Breast epithelium (tissue), 4 donors: ENCODE measurements around the gene ZNF74. TPM values are rescaled to one million over a fixed set of nuclear protein-coding genes. Genes with fewer than 3 reads are reported as not detected.

Experiments
- DNase-seq, 2 donors: peaks; one replicate each; pipeline ENCODE4 v3.0.0-alpha.2; 2019; ENCODE audit warnings: low spot score in 2 of 2
- H3K27ac ChIP-seq, 2 donors: fragments of 200-600 bp; sonication (generic) in 1 of 2; one replicate each; pipeline ENCODE4 v1.5.1; 2016 to 2019; ENCODE audit warnings: mild to moderate bottlenecking in 1 of 2
- H3K27me3 ChIP-seq, 2 donors: fragments of 200-600 bp; sonication (generic) in 1 of 2; one replicate each; pipeline versions ENCODE4 v1.5.1 to v1.6.0; 2017 to 2019; ENCODE audit warnings: control low read depth in 1 of 2, mild to moderate bottlenecking in 1 of 2
- H3K36me3 ChIP-seq: fragments of 200-600 bp; one replicate; pipeline ENCODE4 v1.5.1; 2019
- H3K4me1 ChIP-seq, 2 donors: fragments of 200-600 bp; sonication (generic); one replicate each; pipeline ENCODE4 v1.5.1; 2016 to 2019; ENCODE audit warnings: control low read depth in 1 of 2
- H3K4me3 ChIP-seq, 3 donors: fragments of 200-600 bp; sonication (generic); 1 replicate in 2 of 3; 2 replicates in 1 of 3; pipeline ENCODE4 v1.5.1; 2016 to 2019; ENCODE audit warnings: mild to moderate bottlenecking in 3 of 3, moderate library complexity in 2 of 3
- H3K9me3 ChIP-seq, 2 donors: fragments of 200-600 bp; sonication (generic) in 1 of 2; one replicate each; pipeline ENCODE4 v1.5.1; 2016 to 2019; ENCODE audit warnings: control low read depth in 1 of 2
- POLR2A ChIP-seq: fragments of 450-650 bp; IDR thresholded peaks from one replicate; pipeline ENCODE4 v1.6.1; 2016; ENCODE audit warnings: antibody characterized with exemption, mild to moderate bottlenecking, moderate library complexity
- POLR2AphosphoS5 ChIP-seq, 3 donors: sonication (generic); formaldehyde crosslinking; IDR thresholded peaks; one replicate each; pipeline ENCODE4 v1.6.1; 2017; ENCODE audit warnings: antibody characterized with exemption in 3 of 3
- intact Hi-C: fragments of 100-400 bp; cut with DNase I; formaldehyde crosslinking; loops from one replicate; pipeline ENCODE4 v1.15.1; 2023; ENCODE audit warnings: low total_unique reads
- total RNA-seq, 3 donors: library from RNA; depleted of rRNA; stranded (reverse); fragments of >200 nt; gene quantifications; one replicate each; pipeline ENCODE4 v1.1.0, GENCODE V29; 2016
- TF ChIP-seq, protein P1 (sequence below), 3 donors: fragments of 450-650 bp; IDR thresholded peaks; one replicate each; pipeline ENCODE4 v1.5.1; 2016 to 2017; ENCODE audit warnings: antibody characterized with exemption in 3 of 3, mild to moderate bottlenecking in 3 of 3, moderate library complexity in 3 of 3

Gene ZNF74
- total RNA-seq, 3 donors from 2014 or later, result 4.8 to 11.5 (median 10.0) TPM

DNA sequence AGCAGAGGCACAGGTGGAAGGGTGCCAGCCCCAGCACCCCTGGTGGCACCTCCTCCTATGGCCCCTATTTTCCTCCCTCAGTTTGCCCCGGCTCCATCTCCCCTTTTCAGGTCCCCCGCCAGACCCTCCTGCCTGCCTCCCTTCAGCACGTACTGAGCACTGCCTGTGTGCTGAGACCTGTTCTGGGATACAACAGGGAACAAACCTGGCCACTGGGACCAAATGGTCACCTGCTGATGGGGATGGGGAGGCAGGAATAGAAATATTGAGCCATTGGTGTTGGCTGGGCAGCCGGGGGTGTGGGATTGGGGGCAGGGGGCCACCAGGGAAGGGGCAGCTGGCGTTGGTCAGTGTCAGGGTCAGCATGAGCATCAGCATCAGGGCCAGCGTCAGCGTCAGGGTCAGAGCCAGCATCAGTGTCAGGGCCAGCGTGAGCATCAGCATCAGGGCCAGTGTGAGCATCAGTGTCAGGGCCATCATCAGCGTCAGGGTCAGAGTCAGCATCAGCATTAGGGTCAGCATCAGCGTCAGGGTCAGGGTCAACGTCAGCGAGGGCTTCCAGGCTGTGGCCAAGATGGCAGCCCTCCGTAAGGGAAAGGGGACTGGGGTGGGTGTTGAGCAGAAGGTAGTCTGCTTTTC, 7.5 kb downstream of the ZNF74 start:
- Histone ChIP-seq H3K27me3 (no peaks in the 10 kb centered on the region), H3K4me1 (no peaks in the 10 kb centered on the region), H3K9me3 (no peaks in the 10 kb centered on the region), H3K27ac (no peak overlapping the region), H3K4me3 (no peak overlapping the region), H3K36me3 (peaks cover 5% of the 10 kb centered on the region)
- no peak for TF ChIP-seq POLR2A
- TF ChIP-seq, protein P1, sequence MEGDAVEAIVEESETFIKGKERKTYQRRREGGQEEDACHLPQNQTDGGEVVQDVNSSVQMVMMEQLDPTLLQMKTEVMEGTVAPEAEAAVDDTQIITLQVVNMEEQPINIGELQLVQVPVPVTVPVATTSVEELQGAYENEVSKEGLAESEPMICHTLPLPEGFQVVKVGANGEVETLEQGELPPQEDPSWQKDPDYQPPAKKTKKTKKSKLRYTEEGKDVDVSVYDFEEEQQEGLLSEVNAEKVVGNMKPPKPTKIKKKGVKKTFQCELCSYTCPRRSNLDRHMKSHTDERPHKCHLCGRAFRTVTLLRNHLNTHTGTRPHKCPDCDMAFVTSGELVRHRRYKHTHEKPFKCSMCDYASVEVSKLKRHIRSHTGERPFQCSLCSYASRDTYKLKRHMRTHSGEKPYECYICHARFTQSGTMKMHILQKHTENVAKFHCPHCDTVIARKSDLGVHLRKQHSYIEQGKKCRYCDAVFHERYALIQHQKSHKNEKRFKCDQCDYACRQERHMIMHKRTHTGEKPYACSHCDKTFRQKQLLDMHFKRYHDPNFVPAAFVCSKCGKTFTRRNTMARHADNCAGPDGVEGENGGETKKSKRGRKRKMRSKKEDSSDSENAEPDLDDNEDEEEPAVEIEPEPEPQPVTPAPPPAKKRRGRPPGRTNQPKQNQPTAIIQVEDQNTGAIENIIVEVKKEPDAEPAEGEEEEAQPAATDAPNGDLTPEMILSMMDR (IDR thresholded peaks at IDR 0.05), result no peak
- no peak for TF ChIP-seq POLR2AphosphoS5 (IDR thresholded peaks at IDR 0.05)
- intact Hi-C loops, result no loop called here
- DNase-seq, result no peak

DNA sequence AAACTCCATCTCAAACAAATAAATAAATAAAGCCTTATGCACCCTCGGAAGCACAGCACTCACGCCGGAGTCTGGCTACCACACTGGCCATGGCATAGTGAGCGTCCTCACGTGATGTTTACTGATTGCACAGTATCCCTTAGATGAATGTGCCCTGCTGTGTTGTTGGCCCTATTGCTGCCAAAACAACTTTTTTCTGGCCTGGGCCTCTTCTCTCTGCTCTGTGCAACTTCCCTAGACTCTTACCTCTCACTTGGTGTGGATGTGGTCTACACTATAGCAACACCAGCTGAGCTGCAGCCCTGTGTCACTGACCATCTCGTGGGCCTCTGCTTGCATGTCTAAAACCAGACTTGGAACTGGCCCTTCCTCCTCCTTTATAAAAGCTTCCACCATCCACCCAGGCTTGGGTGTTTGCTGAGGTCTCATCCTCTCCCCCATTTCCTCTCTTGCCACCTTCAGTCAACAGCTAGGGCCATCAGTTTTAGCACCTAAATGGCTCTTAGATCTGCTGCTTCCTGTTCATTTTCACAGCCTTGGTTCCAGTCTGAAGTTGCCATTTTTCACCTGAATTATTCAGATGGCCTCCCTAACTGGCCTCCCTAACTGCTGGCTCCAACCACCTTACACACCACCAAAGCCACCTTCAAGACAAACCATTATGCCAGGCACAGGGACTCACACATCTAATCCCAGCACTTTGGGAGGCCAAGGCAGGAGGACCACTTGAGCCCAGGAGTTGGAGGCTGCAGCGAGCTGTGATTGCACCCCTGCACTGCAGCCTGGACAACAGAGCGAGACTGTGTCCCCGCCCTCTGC, 9.2 kb downstream of the ZNF74 start:
- DNase-seq, result no peak
- Histone ChIP-seq H3K4me3 (no peak overlapping the region), H3K36me3 (peaks cover 5% of the 10 kb centered on the region), H3K4me1 (no peaks in the 10 kb centered on the region), H3K9me3 (no peaks in the 10 kb centered on the region), H3K27ac (no peak overlapping the region), H3K27me3 (no peaks in the 10 kb centered on the region)
- intact Hi-C loops, result no loop called here
- no peak for TF ChIP-seq POLR2A
- TF ChIP-seq, protein P1 (IDR thresholded peaks at IDR 0.05), result no peak

DNA sequence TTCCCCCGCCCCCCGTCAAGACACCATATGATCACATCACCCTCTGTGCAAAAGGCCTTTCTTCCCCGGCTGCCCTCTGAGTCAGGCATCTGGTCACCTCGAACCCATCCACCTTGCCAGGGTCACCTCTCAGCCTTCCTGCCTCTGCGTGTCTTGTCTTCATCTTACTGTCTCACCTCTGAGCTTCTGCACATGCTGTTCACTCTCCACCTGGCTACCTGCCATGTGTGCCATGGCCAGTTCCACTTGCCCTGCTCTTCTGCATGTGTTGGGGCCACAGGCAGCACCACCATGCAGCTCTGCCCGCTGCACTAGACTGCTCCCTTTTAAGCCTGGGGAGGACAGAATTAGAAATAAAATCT, 9.8 kb downstream of the ZNF74 start:
- no peaks in the 10 kb centered on the region for H3K4me1 ChIP-seq
- no peak overlapping the region for H3K27ac ChIP-seq
- H3K9me3 ChIP-seq, result no peaks in the 10 kb centered on the region
- peaks cover 5% of the 10 kb centered on the region for H3K36me3 ChIP-seq
- H3K4me3 ChIP-seq, result no peak overlapping the region
- no peaks in the 10 kb centered on the region for H3K27me3 ChIP-seq
- TF ChIP-seq, protein P1 (IDR thresholded peaks at IDR 0.05), result no peak
- no peak for TF ChIP-seq POLR2AphosphoS5 (IDR thresholded peaks at IDR 0.05)
- TF ChIP-seq POLR2A, result no peak
- DNase-seq, result no peak
- intact Hi-C loops, result no loop called here

DNA sequence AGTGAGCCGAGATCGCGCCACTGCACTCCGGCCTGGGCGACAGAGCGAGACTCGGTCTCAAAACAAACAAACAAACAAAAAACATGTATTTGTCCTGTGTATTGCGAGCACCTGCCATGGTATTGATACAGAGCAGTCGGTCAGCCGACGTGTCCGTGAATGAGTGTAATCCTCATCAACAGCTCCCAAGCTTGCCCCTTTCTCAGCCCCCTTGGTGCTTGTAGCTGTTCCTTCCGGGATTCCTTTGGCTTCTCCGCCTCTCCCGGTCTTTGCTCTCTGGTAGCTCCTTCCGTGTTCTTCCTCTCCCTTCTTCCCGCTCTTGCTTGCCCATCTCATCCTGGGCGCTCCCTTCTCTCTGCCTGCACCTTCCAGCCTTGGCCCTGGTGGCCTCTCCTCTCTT, 10.9 kb downstream of the ZNF74 start:
- DNase-seq, result no peak
- H3K4me3 ChIP-seq, result no peak overlapping the region
- no peaks in the 10 kb centered on the region for H3K4me1 ChIP-seq
- intact Hi-C loops, result no loop called here
- no peaks in the 10 kb centered on the region for H3K9me3 ChIP-seq
- no peak overlapping the region for H3K27ac ChIP-seq
- H3K27me3 ChIP-seq, result no peaks in the 10 kb centered on the region
- peaks cover 5% of the 10 kb centered on the region for H3K36me3 ChIP-seq
- TF ChIP-seq, protein P1 (IDR thresholded peaks at IDR 0.05), result no peak
- TF ChIP-seq POLR2AphosphoS5 (IDR thresholded peaks at IDR 0.05), result no peak
- no peak for TF ChIP-seq POLR2A

DNA sequence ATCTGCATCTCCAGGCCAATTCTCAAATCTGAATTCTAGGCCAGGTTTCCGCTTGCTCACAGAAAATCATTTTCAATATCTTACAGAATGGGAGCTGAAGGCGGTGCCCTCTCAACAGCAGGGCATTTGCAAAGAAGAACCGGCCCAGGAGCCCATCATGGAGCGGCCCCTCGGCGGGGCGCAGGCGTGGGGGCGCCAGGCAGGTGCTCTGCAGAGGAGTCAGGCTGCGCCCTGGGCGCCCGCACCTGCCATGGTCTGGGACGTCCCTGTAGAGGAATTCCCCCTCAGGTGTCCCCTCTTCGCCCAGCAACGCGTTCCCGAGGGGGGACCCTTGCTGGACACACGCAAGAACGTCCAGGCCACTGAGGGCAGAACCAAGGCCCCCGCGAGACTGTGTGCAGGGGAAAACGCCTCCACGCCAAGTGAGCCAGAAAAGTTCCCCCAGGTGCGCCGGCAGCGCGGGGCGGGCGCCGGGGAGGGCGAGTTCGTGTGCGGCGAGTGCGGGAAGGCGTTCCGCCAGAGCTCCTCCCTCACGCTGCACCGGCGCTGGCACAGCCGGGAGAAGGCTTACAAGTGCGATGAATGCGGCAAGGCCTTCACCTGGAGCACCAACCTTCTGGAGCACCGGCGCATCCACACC, 11.5 kb downstream of the ZNF74 start:
- Histone ChIP-seq H3K36me3 (peaks cover 5% of the 10 kb centered on the region), H3K27me3 (no peaks in the 10 kb centered on the region), H3K4me1 (no peaks in the 10 kb centered on the region), H3K9me3 (no peaks in the 10 kb centered on the region), H3K27ac (no peak overlapping the region), H3K4me3 (no peak overlapping the region)
- DNase-seq, result no peak
- no peak for TF ChIP-seq POLR2A
- TF ChIP-seq, protein P1 (IDR thresholded peaks at IDR 0.05), result no peak
- no peak for TF ChIP-seq POLR2AphosphoS5 (IDR thresholded peaks at IDR 0.05)
- intact Hi-C loops, result no loop called here
